HG03442 (cell line): ENCODE data around the gene CRACR2A.

ENCODE experiments used
- ATAC-seq: cut with Tn5 transposase; IDR thresholded peaks from one replicate; pipeline ENCODE4 v1.9.1; 2021; ENCODE audit warnings: mild to moderate bottlenecking, moderate library complexity; ENCODE audit not compliant: unreplicated experiment

The CRACR2A gene

DNA sequence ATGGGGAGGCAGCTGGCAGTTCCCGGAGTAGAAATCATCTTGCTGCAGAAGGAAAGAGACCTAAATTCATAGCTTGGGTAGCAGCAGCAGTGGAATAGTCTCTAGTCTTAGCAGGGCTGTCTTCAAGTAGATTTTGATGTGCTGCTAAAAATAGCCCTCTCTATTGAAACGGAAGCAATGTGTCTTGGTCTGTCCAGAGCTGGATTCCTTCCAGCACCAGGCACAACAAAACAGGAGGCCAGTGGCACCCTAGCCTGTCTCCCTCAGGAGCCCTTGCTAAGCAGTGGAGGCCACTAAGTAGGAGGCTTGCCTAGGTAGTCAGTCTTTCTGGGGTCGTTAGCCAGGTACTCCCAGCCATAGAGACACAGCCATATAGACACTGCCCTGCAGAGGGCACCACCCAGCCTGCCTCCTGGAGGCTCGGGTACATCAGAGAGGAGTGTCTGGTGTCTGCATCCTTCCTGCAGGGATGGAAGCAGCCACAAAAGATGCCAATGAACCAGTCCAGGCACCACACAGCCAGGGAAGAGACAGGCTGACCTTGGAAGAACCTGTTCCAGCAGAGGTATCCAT lies 97.5 kb downstream of the CRACR2A start:
- no peak for ATAC-seq

DNA sequence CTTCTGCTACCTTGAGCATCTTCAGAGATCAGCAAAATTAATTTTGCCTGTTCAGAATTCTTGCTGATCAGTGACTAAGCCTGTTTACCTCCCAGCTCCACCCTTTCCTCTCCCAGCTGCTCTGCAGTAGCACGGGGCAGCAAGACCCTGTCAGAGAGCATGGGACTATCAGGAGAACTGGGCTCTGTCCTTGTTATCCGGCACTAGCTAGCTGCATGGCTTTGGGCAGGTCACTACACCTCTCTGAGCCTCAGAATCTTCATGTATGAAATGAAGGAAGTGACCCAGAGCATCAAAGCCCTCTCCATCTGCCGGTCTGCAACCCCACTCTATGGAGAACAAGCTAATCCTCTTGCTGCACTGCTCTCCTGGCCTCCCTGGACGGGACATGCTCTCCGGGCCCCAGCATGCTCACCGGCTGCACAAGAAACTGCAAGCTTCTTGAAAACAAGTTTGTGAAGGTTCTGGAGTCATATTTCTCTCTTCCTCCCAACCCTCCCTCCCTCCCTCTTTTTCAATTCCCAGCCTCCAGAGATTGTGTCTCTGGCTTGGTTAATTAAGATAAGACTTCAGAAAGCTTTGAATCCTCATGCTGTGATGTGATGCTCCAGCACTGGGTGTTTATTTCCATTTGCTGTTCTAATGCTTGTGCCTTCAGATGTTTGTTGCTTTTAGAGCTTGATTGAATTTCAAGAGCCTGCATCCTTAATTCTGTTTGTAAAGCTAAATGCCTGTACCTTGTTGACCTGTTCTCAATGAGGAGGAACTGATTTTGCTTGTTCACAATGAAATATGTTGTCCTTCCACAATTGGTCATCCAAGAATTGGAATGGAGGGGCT lies 101.1 kb downstream of the CRACR2A start:
- no peak for ATAC-seq

DNA sequence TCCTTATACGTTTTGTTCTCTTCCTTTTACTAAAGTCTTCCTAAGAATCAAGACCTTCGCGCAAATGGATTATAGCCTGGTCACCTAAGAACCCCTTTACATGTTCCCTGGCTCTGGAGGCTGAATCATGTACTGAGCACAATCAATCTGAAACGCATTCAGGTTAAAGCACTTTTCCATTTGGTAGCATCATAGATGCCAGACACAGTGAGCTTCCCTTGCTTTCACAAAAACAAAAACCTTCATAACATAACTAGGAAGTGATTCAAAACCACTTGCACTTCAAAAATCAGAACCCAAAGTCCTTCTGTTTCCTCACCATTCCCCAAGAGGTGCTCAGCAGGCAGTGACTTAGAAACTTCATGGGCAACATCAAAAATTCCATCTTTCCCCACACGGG lies 105.4 kb downstream of the CRACR2A start:
- no peak for ATAC-seq

DNA sequence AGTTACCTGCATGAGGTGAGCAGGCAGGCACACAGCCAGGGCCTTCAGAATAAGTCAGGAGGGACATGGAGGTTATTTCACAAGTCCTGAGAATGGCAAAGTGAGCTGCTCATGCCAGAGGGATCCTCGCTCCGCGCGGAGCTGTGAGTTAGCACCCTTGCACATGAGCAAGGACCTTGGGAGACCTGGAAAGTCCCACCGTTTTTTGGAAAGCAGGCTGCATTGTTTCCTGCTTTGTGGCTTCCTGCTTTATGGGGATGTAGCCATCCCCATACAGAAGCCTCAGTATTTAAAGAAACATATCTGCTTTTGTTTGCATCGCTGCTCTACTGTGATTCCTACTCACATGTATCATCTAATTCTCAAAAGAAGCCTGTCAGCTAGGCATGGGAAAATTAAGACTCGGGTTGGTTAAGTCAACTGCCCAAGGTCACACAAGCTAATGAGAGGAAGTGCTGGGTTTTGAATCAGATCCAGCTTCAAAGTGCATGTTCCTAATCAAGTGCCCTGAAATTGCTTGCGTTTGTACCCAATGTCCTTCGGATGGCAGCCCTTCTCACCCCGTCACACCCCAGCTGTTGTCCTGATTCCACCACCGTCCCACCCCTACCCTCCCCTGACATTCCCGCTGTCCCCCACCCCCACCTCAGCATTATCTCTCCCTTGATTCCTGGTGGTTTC lies 106.2 kb downstream of the CRACR2A start:
- ATAC-seq, result no peak

DNA sequence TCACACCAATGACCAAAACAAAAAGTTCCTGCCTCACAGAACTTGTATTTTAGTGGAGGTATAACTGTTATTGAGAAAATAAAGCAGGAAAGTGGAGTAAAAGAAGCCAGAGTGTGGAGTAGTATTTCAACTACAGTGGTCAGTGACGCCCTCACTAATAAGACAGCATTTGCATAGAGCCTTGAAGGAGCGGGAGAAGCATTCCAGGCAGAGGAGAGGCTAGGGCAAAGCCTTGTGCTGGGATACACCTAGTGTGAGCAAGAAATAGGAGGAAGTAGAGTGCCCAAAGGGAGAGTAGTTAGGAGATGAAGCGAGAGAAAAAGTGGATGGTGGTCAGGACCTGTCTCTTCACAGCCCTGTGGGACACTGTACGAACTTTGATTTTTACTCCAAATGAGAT lies 107.8 kb downstream of the CRACR2A start:
- no peak for ATAC-seq

DNA sequence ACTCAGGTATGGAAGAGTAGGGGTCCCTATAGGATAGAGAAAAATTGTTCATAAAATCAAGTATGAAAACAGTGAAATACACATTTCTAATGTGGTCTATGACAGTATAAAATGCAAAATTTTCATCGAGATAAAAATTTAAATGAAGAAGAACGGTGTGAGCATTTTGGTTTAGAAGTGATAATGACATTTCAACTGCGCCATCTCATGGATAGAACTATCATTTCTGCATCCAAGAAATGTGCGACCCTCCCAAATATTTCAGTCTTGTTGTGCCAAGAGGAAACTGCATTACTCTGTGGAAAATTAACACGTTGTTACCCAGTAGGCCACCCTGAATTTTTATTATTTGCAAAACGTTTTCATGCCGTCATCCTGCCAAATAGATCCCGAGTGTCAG lies 108.8 kb downstream of the CRACR2A start:
- ATAC-seq, result no peak

GRCh38 chr12:3641428-3642018 lies 111.4 kb downstream of the CRACR2A start:
- ATAC-seq, result no peak

DNA sequence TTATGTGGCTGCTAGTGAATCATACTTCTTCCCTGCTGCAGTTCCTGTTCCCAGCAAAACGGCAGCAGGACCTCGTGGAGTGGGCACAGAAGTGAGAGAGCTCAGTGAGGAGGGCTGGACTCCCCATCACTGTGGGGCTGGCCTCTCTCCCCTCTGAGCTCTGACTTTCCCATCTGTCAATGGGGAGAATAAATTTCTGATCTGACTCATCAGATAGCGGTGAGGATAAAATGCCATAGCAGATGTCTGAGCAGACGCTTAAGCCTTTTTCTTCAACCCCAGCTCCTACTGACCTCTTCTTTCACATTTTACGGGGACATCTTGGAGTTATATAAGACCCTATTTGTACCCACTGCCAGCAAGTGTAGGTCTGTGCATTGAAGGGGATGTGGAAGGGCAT lies 116.6 kb downstream of the CRACR2A start:
- ATAC-seq, result no peak

DNA sequence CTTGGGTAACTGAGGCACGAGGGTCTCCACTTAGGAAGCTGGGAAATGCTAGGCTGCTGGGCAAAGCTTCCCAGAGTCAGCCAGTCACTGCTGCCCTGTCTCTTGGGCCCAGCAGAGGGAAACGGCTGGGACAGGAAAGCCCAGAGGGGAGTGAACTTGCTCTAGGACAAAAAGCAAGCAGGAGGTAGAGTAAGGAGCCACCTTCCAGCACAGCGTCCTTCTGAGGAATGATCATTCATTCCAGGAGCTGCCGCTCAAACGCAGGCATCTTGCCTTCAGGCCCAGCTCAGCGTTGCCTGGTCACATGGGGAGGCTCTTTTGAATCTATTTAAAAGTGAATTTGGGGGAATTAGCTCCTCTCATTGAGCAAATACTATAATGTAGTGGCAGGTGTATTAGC lies 118.6 kb downstream of the CRACR2A start:
- ATAC-seq, result no peak

GRCh38 chr12:3633396-3633795 lies 119.5 kb downstream of the CRACR2A start:
- no peak for ATAC-seq

- ATAC-seq, result no peak
Measured at GRCh38 chr12:3632754-3633153, 120.2 kb downstream of the CRACR2A start.

GRCh38 chr12:3632256-3632655 lies 120.7 kb downstream of the CRACR2A start:
- ATAC-seq, result no peak

DNA sequence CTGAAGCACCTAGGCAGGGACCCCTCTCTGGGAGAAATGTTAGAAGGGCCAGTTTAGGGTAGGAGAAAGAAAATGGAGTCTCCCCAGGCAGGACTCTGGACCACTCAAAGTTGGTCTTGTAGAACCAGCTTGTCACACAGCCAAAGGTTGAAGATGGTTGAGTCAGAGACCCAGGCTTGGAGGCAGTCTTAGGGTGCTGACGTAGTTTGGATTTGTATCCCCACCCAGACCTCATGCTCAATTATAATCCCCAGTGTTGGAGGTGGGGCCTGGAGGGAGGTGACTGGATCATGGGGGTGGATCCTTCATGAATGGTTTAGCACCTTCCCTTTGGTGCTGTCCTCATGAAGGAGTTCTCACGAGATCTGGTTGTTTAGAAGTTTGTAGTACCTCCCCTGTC lies 121.2 kb downstream of the CRACR2A start:
- ATAC-seq, result no peak

GRCh38 chr12:3631272-3631637 lies 121.7 kb downstream of the CRACR2A start:
- no peak for ATAC-seq

DNA sequence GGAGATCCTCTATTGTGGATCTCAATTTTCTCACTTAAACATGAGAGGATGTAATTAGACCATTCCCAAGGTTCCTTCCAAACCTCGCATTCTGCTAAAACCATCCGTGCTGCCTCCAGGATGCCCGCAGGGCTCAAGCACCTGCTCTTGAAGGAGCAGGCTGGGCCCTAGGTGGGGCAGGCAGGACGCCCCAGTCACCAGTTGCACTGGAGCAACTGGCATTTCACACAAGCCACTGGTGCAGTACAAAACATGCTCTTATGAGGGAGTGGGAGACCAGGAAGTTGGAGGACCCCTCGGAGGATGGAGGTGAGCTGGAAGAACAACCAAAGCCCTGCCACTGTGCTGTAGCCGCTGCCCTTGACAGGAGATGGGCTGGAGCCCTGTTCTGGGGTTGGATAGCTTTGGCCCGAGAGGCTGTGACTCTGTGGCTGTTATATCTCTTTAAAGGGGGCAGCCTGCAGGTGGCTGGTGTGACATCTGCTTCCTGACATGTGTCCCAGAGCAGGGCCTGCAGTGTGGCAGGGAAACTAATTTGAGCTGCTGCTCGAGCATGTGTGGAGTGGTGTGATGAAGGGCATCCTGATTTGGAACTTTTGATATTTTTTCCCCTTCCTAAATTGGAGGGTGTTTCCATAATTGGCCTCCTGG lies 122.2 kb downstream of the CRACR2A start:
- ATAC-seq, result no peak

DNA sequence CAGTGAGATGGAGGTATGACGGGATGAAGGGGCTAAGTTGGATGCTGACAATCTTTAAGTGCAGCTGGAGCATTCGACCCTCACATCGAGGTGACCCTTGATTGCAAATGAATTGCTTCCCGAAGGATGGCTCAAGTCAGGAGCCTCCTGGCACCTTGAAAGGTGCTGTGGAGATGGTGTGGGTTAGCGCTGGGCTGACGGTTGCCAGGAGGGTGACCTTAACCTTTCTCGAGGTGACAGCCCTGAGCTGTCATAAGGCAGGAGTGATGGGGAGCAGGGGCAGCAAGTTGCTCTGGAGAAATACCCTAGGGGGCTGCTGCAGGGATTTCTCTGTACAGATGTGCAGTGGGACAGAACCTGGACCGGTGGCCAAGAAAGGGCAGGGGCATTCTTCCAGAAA lies 122.8 kb downstream of the CRACR2A start:
- no peak for ATAC-seq

DNA sequence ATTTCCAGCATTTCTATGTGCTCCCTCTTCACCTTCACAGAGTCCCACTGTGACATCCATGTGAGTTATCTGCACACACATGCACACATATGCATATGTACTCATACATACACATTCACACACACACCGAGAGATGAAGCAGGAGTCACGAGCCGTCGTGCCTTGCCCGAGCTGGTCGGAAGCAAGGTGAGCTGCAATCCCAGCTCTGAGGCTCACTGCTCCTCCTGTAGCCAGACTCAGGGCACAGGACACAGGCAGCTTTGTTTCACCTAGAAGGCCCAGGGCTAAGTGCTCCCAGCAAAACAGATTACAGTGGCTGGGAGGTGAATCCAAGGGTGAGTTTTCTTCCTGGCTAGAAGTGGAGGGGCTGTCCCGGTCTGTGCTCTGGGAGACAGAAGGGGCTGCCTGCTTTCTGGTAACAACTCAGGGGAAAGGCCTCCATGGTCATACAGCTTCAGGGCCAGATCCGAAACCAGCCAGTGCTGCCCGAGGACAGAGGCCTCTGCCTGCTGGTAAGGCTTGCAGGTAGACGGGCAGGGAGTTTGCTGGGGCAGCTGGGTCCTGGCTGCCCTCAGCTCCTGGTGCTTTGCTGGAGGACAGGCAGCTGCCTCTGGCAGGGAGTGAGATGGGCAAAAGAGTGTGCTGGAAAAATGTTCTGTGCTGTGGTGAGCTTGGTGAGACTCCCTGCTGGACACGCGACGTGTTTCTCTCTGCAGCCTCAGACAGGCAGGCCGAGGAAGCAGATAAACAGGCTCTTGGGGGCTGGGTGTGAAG lies 123.7 kb downstream of the CRACR2A start:
- ATAC-seq, result no peak

DNA sequence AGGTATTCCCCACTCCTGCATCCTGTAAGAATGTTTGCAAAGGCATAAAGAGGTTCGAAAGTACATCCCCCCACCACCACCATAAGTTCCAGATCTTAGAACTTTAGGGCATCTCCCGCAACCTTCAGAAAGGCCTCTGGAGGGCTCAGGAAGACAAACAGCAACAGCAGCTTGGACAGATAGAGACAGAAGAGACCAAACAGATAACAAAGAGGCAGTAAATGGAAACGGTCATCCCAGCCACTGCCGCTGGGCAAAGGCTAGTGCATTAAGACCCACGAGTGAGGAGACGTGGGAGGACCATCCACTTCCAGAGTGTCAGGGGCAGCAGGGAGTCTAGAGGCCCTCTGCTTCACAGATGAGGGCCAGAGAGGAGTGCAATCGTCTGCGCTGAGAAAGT lies 124.3 kb downstream of the CRACR2A start:
- ATAC-seq, result no peak

- ATAC-seq, result no peak
Measured at GRCh38 chr12:3627336-3627735, 125.6 kb downstream of the CRACR2A start.

DNA sequence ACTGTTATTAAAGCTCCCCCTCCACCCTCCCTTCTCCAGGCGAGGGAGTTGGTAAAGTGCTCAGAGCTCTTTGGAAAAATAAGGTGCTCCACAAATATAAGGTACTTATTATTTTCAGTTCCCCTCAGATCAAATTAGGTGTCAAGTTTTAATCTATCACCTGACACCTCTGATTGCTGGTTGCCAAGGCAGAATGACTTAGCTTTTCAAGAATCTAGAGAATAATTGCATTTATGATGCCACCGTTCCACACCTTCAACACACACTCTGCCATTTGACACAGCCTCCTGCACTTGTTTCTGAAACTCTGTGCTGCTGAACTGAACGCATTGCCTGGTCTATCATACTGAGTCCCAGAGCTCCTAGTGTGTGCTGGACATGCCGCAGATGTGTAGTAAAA lies 128.6 kb downstream of the CRACR2A start:
- no peak for ATAC-seq
